HEK293 (cell line): ENCODE measurements around the gene UACA.
A peak's percentile ranks its signal among the peaks of the same experiment; 100 is the strongest.

ENCODE experiments used
- CTCF ChIA-PET: fragments of 350-600 bp; formaldehyde crosslinking; extraction: SDS; loops from one replicate; lab custom pipeline; 2021; ENCODE audit warnings: antibody characterized with exemption; lab: Yijun Ruan, JAX
- POLR2A ChIA-PET: fragments of 300-600 bp; formaldehyde crosslinking; extraction: SDS; loops from one replicate; lab custom pipeline; 2020; ENCODE audit warnings: antibody characterized with exemption, inconsistent platforms; lab: Yijun Ruan, JAX
- H3K27ac ChIP-seq: fragments of 200-500 bp; sonication (Bioruptor generic); 2 replicates; pipeline ENCODE4 v1.5.1; 2014; ENCODE audit warnings: low read depth, low read length, control low read depth, inconsistent platforms; ENCODE audit errors: extremely low read depth
- H3K36me3 ChIP-seq, 2 experiments: fragments of 200-500 bp in 1 of 2; sonication (Bioruptor generic) in 1 of 2; 1 replicate in 1 of 2; 2 replicates in 1 of 2; pipeline ENCODE4 v1.5.1; 2014 to 2017; ENCODE audit warnings: inconsistent platforms in 2 of 2, low read length in 2 of 2; ENCODE audit not compliant: control insufficient read depth in 2 of 2, insufficient read depth in 1 of 2
- H3K4me1 ChIP-seq: fragments of 200-500 bp; sonication (Bioruptor generic); 2 replicates; pipeline ENCODE4 v1.5.1; 2014; ENCODE audit warnings: mild to moderate bottlenecking, low read length, inconsistent platforms; ENCODE audit not compliant: control insufficient read depth, insufficient read depth
- H3K4me3 ChIP-seq: 2 replicates; pipeline ENCODE4 v1.5.1; 2011; ENCODE audit warnings: low read depth, mild to moderate bottlenecking, control low read depth, low read length, moderate library complexity
- H3K9me3 ChIP-seq: fragments of 200-500 bp; sonication (Bioruptor generic); 2 replicates; pipeline ENCODE4 v1.5.1; 2014; ENCODE audit warnings: low read depth, low read length, inconsistent platforms; ENCODE audit not compliant: control insufficient read depth, insufficient read depth
- GFI1B ChIP-seq: fragments of 450-650 bp; formaldehyde crosslinking; IDR thresholded peaks from 2 replicates; pipeline ENCODE4 v1.5.1; 2016; ENCODE audit warnings: missing biosample characterization, missing genetic modification characterization
- KLF8 ChIP-seq: fragments of 450-650 bp; formaldehyde crosslinking; IDR thresholded peaks from 2 replicates; pipeline ENCODE4 v1.5.1; 2016; ENCODE audit warnings: missing biosample characterization, missing genetic modification characterization
- MEIS1 ChIP-seq: sonication (generic); formaldehyde crosslinking; IDR thresholded peaks from 2 replicates; pipeline ENCODE4 v1.8.1; 2022; ENCODE audit warnings: missing genetic modification reagents, mild to moderate bottlenecking, borderline replicate concordance
- PATZ1 ChIP-seq: fragments of 450-650 bp; formaldehyde crosslinking; IDR thresholded peaks from 2 replicates; pipeline ENCODE4 v1.5.1; 2016; ENCODE audit warnings: missing biosample characterization, missing genetic modification characterization
- PRDM1 ChIP-seq: fragments of 450-650 bp; formaldehyde crosslinking; IDR thresholded peaks from 2 replicates; pipeline ENCODE4; 2016; ENCODE audit warnings: missing biosample characterization, missing genetic modification characterization
- PRDM6 ChIP-seq: fragments of 450-650 bp; formaldehyde crosslinking; IDR thresholded peaks from 2 replicates; pipeline ENCODE4 v1.5.1; 2017; ENCODE audit warnings: missing biosample characterization, missing genetic modification characterization
- SCRT1 ChIP-seq: fragments of 450-650 bp; formaldehyde crosslinking; IDR thresholded peaks from 2 replicates; pipeline ENCODE4 v1.5.1; 2016; ENCODE audit warnings: missing biosample characterization, missing genetic modification characterization, borderline replicate concordance
- SP2 ChIP-seq: fragments of 450-650 bp; formaldehyde crosslinking; IDR thresholded peaks from 2 replicates; pipeline ENCODE4 v1.5.1; 2016; ENCODE audit warnings: missing biosample characterization, missing genetic modification characterization
- WT1 ChIP-seq: fragments of 450-650 bp; formaldehyde crosslinking; IDR thresholded peaks from 2 replicates; pipeline ENCODE4 v1.5.1; 2016; ENCODE audit warnings: missing biosample characterization, missing genetic modification characterization
- YY1 ChIP-seq: fragments of 450-650 bp; formaldehyde crosslinking; IDR thresholded peaks from 2 replicates; pipeline ENCODE4 v1.5.1; 2018; ENCODE audit warnings: missing biosample characterization, missing genetic modification characterization
- ZFP3 ChIP-seq: fragments of 450-650 bp; formaldehyde crosslinking; IDR thresholded peaks from 2 replicates; pipeline ENCODE4 v1.5.1; 2016; ENCODE audit warnings: low read depth, missing biosample characterization, missing genetic modification characterization
- ZFP69B ChIP-seq: fragments of 450-650 bp; formaldehyde crosslinking; IDR thresholded peaks from 2 replicates; pipeline ENCODE4 v1.5.1; 2016; ENCODE audit warnings: missing biosample characterization, missing genetic modification characterization
- ZNF112 ChIP-seq: fragments of 450-650 bp; formaldehyde crosslinking; IDR thresholded peaks from 2 replicates; pipeline ENCODE4 v1.5.0; 2017; ENCODE audit warnings: missing biosample characterization, missing genetic modification characterization
- ZNF140 ChIP-seq: fragments of 450-650 bp; formaldehyde crosslinking; IDR thresholded peaks from 2 replicates; pipeline ENCODE4 v1.5.1; 2016; ENCODE audit warnings: missing biosample characterization, missing genetic modification characterization
- ZNF169 ChIP-seq: fragments of 450-650 bp; formaldehyde crosslinking; IDR thresholded peaks from 2 replicates; pipeline ENCODE4 v1.5.1; 2016; ENCODE audit warnings: missing biosample characterization, missing genetic modification characterization
- ZNF184 ChIP-seq: fragments of 450-650 bp; IDR thresholded peaks from 2 replicates; pipeline ENCODE4 v1.5.1; 2018; ENCODE audit warnings: missing biosample characterization, mild to moderate bottlenecking, missing genetic modification characterization
- ZNF211 ChIP-seq: fragments of 450-650 bp; formaldehyde crosslinking; IDR thresholded peaks from 2 replicates; pipeline ENCODE4 v1.5.1; 2016; ENCODE audit warnings: low read depth, missing biosample characterization, missing genetic modification characterization
- ZNF302 ChIP-seq: fragments of 450-650 bp; formaldehyde crosslinking; IDR thresholded peaks from 2 replicates; pipeline ENCODE4 v1.5.1; 2016; ENCODE audit warnings: missing biosample characterization, missing genetic modification characterization, low read depth
- ZNF311 ChIP-seq: fragments of 450-650 bp; formaldehyde crosslinking; IDR thresholded peaks from 2 replicates; pipeline ENCODE4 v1.5.1; 2017; ENCODE audit warnings: missing biosample characterization, missing genetic modification characterization, borderline replicate concordance
- ZNF426 ChIP-seq: fragments of 450-650 bp; formaldehyde crosslinking; IDR thresholded peaks from 2 replicates; pipeline ENCODE4 v1.5.1; 2017; ENCODE audit warnings: missing biosample characterization, missing genetic modification characterization, mild to moderate bottlenecking, inconsistent platforms, moderate library complexity
- ZNF449 ChIP-seq: fragments of 450-650 bp; formaldehyde crosslinking; IDR thresholded peaks from 2 replicates; pipeline ENCODE4 v1.5.1; 2017; ENCODE audit warnings: missing biosample characterization, mild to moderate bottlenecking, missing genetic modification characterization, moderate library complexity
- ZNF530 ChIP-seq: fragments of 450-650 bp; formaldehyde crosslinking; IDR thresholded peaks from 2 replicates; pipeline ENCODE4 v1.5.1; 2016; ENCODE audit warnings: low read depth, missing biosample characterization, missing genetic modification characterization
- ZNF571 ChIP-seq: fragments of 450-650 bp; formaldehyde crosslinking; IDR thresholded peaks from 2 replicates; pipeline ENCODE4 v1.5.0; 2017; ENCODE audit warnings: missing biosample characterization, missing genetic modification characterization
- ZNF580 ChIP-seq: fragments of 450-650 bp; formaldehyde crosslinking; IDR thresholded peaks from 2 replicates; pipeline ENCODE4 v1.5.1; 2016; ENCODE audit warnings: missing biosample characterization, missing genetic modification characterization
- ZNF626 ChIP-seq: fragments of 450-650 bp; sonication (Bioruptor Pico); formaldehyde crosslinking; IDR thresholded peaks from 2 replicates; pipeline ENCODE4 v1.5.1; 2018; ENCODE audit warnings: missing biosample characterization, missing genetic modification characterization, inconsistent platforms
- ZNF660 ChIP-seq: fragments of 450-650 bp; IDR thresholded peaks from 2 replicates; pipeline ENCODE4 v1.5.1; 2018; ENCODE audit warnings: missing biosample characterization, mild to moderate bottlenecking, missing genetic modification characterization
- ZNF677 ChIP-seq: fragments of 450-650 bp; IDR thresholded peaks from 2 replicates; pipeline ENCODE4 v1.5.0; 2018; ENCODE audit warnings: missing biosample characterization, mild to moderate bottlenecking, missing genetic modification characterization, moderate library complexity
- ZNF701 ChIP-seq: fragments of 450-650 bp; formaldehyde crosslinking; IDR thresholded peaks from 2 replicates; pipeline ENCODE4 v1.5.1; 2016; ENCODE audit warnings: missing biosample characterization, missing genetic modification characterization
- ZSCAN4 ChIP-seq: fragments of 450-650 bp; formaldehyde crosslinking; IDR thresholded peaks from 2 replicates; pipeline ENCODE4 v1.5.1; 2017; ENCODE audit warnings: missing biosample characterization, missing genetic modification characterization

Gene UACA

GRCh38 chr15:70763120-70763949, at the start of gene UACA:
Gene UACA, minus strand, starts transcription at chr15:70763558. Its CDS starts 151 bp downstream, at chr15:70763407.
- H3K36me3 ChIP-seq = no peaks in the 10 kb centered on the region; a peak in 1 of 3 replicates
- POLR2A ChIA-PET = interaction anchor here (0.6 to 2.2 kb wide), 23 partner anchors 11 to 194 kb away, joined by 3 to 13 read pairs (median 4); no protein-coding TSS in a partner anchor
- peak within 1 kb of the TSS; percentile 90 for H3K4me3 ChIP-seq
- CTCF ChIA-PET = interaction anchor here (0.8 to 1.1 kb wide), 3 partner anchors 12 to 50 kb away, joined by 3 to 8 read pairs (median 3); no protein-coding TSS in a partner anchor
- peaks cover 57% of the 10 kb centered on the region for H3K4me1 ChIP-seq
- peak within 1 kb of the TSS; percentile 98 for H3K27ac ChIP-seq
- no peaks in the 10 kb centered on the region for H3K9me3 ChIP-seq
- TF ChIP-seq ZNF677 (tag by site-specific recombination) (no peak), ZNF140 (tag by site-specific recombination) (no peak), SP2 (tag by site-specific recombination) (peak; percentile 98), ZNF580 (tag by site-specific recombination) (no peak), ZNF112 (tag by site-specific recombination) (no peak), KLF8 (tag by site-specific recombination) (peak; percentile 98), ZNF701 (tag by site-specific recombination) (no peak), ZFP69B (tag by site-specific recombination) (peak; percentile 82), WT1 (tag by site-specific recombination) (no peak), ZNF311 (tag by site-specific recombination) (no peak), YY1 (tag by site-specific recombination) (0 out of 2 replicates have a peak, but pooled peaks have one; percentile 32), ZNF660 (tag by site-specific recombination) (peak; percentile 92), SCRT1 (tag by site-specific recombination) (peak; percentile 61; the same call in 1 of the 2 replicates), ZNF449 (tag by site-specific recombination) (peak; percentile 93), MEIS1 (CRISPR knock-in tag) (no peak; the same call in 1 of the 2 replicates), ZNF626 (no peak), PRDM1 (tag by site-specific recombination) (no peak; the same call in 1 of the 2 replicates), GFI1B (tag by site-specific recombination) (no peak), PATZ1 (peak; percentile 89), ZFP3 (tag by site-specific recombination) (no peak), ZNF184 (peak; percentile 88; the same call in 1 of the 2 replicates), ZNF302 (tag by site-specific recombination) (no peak), ZNF426 (tag by site-specific recombination) (no peak), PRDM6 (tag by site-specific recombination) (no peak; the same call in 1 of the 2 replicates), ZNF211 (tag by site-specific recombination) (no peak), ZSCAN4 (tag by site-specific recombination) (no peak), ZNF169 (tag by site-specific recombination) (no peak), ZNF530 (tag by site-specific recombination) (no peak), ZNF571 (tag by site-specific recombination) (no peak)
